Brain microvascular endothelial cell (primary cell): Measurements from ENCODE around the gene DLGAP1.

Experiments
- DNase-seq: peaks from one replicate; pipeline ENCODE4 v3.0.0-alpha.2; 2020
- H3K27ac ChIP-seq: fragments of 250-450 bp; sonication (Bioruptor Pico); 2 replicates; pipeline ENCODE4 v1.5.1; 2020; ENCODE audit warnings: mild to moderate bottlenecking, moderate library complexity
- H3K27me3 ChIP-seq: fragments of 250-450 bp; sonication (Bioruptor Pico); replicated peaks from 2 replicates; pipeline ENCODE4 v1.5.1; 2020; ENCODE audit warnings: mild to moderate bottlenecking
- H3K36me3 ChIP-seq: fragments of 250-450 bp; sonication (Bioruptor Pico); replicated peaks from 2 replicates; pipeline ENCODE4 v1.5.1; 2020; ENCODE audit warnings: mild to moderate bottlenecking
- H3K4me3 ChIP-seq: 2 replicates; pipeline ENCODE4 v1.5.1; 2011; ENCODE audit warnings: low read depth, mild to moderate bottlenecking, control low read depth, low read length, moderate library complexity
- in situ Hi-C: cut with HindIII; loops from 2 replicates; pipeline ENCODE4 v1.10.0; 2017; ENCODE audit warnings: low sequenced_read_pairs, low pct_ligation_motif_present
- TF ChIP-seq, protein P1 (sequence below): IDR thresholded peaks from 2 replicates; pipeline ENCODE4 v1.5.1; 2011; ENCODE audit warnings: low read depth, mild to moderate bottlenecking, moderate library complexity, low read length, control low read depth, inconsistent platforms; ENCODE audit errors: missing control alignments

Gene DLGAP1

DNA sequence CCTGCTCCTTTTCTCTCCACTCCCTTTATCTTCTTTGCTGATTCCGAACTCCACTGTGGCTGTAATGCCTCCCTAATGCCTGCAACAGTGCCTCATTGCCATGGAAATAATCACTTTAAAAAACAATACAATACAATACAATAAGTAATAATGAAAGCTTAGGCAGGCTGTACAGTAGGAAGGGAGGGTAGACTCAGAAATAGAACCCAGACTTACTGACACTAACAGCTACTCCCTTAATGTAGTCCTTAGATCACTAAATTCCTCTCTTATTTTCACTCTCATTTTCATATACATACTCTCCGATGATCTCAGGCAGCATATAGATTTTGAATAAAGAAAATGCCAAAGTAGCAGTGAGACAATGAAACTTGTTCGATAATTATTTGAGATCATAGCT lies 70.2 kb downstream of the DLGAP1 start:
- no peaks in the 10 kb centered on the region for H3K27me3 ChIP-seq
- H3K36me3 ChIP-seq = no peaks in the 10 kb centered on the region
- H3K4me3 ChIP-seq = no peak overlapping the region
- no peak for DNase-seq
- TF ChIP-seq, protein P1, sequence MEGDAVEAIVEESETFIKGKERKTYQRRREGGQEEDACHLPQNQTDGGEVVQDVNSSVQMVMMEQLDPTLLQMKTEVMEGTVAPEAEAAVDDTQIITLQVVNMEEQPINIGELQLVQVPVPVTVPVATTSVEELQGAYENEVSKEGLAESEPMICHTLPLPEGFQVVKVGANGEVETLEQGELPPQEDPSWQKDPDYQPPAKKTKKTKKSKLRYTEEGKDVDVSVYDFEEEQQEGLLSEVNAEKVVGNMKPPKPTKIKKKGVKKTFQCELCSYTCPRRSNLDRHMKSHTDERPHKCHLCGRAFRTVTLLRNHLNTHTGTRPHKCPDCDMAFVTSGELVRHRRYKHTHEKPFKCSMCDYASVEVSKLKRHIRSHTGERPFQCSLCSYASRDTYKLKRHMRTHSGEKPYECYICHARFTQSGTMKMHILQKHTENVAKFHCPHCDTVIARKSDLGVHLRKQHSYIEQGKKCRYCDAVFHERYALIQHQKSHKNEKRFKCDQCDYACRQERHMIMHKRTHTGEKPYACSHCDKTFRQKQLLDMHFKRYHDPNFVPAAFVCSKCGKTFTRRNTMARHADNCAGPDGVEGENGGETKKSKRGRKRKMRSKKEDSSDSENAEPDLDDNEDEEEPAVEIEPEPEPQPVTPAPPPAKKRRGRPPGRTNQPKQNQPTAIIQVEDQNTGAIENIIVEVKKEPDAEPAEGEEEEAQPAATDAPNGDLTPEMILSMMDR = no peak
- no peak overlapping the region for H3K27ac ChIP-seq
- in situ Hi-C loops = no loop called here

DNA sequence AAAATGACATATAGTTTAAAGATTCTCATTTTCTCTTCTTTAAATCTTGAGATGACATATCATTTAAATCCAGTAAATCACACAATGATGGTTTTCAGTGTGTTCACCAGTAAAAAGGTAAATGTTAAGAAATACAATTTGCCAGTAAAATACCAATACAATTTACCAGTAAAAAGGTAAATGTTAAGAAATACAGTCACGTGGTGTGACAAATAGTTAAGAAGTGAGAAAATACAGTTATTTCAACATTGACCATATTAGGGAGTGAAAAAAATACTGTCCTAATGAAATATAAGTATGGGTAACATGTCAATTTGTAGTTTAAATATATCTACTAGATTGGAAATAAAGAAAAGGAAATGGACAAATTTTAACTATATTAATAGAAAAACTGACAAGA lies 80.5 kb downstream of the DLGAP1 start:
- in situ Hi-C loops = no loop called here
- Histone ChIP-seq H3K27me3 (no peaks in the 10 kb centered on the region), H3K36me3 (no peaks in the 10 kb centered on the region), H3K4me3 (no peak overlapping the region), H3K27ac (no peak overlapping the region)
- DNase-seq = no peak
- TF ChIP-seq, protein P1 = no peak

DNA sequence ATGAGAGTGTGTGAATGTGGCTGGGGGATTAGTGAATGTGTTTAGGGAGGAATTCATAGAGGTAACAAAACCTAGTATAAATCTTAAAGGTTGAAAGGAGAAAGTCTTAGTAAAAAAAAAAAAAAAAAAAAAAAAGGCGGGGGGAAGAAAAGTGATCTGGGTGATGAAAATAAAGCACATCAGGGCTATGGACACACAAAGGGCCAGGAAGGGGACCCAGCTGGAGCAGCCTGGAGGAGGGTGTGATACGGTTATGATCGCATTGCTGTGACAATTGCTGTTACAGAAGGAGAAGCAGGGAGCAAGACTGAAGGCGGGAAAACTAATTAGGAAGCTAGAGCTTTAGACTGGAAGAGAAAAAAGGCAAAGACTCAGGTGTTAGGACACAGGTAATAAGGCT lies 85.4 kb downstream of the DLGAP1 start:
- H3K4me3 ChIP-seq = no peak overlapping the region
- no peak for DNase-seq
- H3K27ac ChIP-seq = no peak overlapping the region
- no peaks in the 10 kb centered on the region for H3K27me3 ChIP-seq
- no peaks in the 10 kb centered on the region for H3K36me3 ChIP-seq
- TF ChIP-seq, protein P1 = no peak
- in situ Hi-C loops = no loop called here

DNA sequence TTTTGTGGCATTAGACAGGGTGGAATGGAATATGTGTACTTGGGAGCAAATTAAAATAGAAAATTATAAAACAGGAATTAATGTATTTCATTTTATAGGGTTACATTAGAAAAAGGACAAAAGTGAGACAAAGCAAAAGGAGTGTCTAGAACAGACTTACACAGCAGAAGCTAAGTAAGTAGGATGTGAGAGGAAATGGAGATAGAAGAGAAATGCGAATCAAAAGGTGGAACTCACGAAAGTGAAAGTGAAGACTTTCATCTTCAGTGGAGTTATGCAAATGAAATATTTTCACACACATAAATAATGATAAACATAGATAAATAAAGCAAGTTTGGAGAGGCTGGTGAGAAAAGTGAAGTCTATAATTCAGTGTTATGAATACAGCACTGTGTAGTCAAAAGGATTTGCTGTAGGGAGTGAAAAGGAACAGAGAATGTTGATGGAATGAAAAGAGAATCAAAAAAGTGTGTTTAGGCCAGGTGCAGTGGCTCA lies 94.8 kb downstream of the DLGAP1 start:
- no peaks in the 10 kb centered on the region for H3K36me3 ChIP-seq
- TF ChIP-seq, protein P1 = no peak
- no peaks in the 10 kb centered on the region for H3K27me3 ChIP-seq
- DNase-seq = no peak
- H3K27ac ChIP-seq = no peak overlapping the region
- no peak overlapping the region for H3K4me3 ChIP-seq
- in situ Hi-C loops = no loop called here

DNA sequence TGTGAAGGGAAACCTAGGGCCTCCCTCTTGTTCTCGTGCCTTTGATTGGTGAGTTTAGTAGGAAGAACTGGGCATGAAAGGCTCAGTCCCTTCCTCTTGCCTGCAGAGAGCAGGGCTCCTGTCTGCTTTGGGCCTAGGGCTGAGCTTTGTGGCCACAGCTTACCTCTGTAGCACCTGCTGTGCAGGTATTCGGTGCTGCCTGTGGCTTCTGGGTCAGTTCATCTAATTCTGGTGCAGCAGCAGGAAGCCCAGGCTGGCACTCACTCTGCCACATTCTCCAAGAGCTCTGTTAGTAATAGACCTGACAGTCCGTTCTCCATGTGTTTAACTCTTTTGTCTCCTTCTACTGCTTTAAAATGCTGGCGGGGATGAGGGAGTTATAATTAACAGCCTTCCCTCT lies 96.5 kb downstream of the DLGAP1 start:
- H3K27ac ChIP-seq = no peak overlapping the region
- H3K27me3 ChIP-seq = no peaks in the 10 kb centered on the region
- H3K4me3 ChIP-seq = no peak overlapping the region
- no peaks in the 10 kb centered on the region for H3K36me3 ChIP-seq
- no peak for DNase-seq
- in situ Hi-C loops = no loop called here
- TF ChIP-seq, protein P1 = no peak

DNA sequence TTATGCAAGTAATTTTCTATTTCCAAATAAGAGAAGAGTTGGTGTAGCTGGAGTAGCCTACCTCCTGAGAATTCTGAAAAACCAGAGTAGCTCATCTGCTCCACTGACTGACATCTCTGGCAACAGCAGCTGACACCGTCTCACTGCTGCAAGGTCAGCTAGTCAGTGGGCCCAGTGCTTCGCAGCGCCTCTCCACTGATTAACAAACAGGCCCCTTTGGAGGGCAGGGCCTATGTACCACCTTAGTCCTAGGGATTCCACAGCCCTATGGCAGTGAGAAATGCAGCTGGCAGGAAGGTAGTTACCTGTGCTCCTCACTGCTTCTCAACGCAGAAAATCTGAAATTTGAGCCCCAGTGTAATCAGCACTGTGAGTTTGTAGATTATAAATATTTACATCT lies 97.5 kb downstream of the DLGAP1 start:
- Histone ChIP-seq H3K4me3 (no peak overlapping the region), H3K36me3 (no peaks in the 10 kb centered on the region), H3K27me3 (no peaks in the 10 kb centered on the region), H3K27ac (no peak overlapping the region)
- TF ChIP-seq, protein P1 = no peak
- DNase-seq = no peak
- in situ Hi-C loops = no loop called here
